Right cardiac atrium (tissue), 5 donors: Measurements from ENCODE around the gene OR10P1. TPM values are rescaled to one million over a fixed set of nuclear protein-coding genes. Genes with fewer than 3 reads are reported as not detected.
A peak's percentile ranks its signal among the peaks of the same experiment; 100 is the strongest.
"Not testable (repeated sequence)": the region's sequence is repeated elsewhere in the genome, so short reads cannot be mapped to it uniquely, and the experiment has no call there.

Source experiments
- ATAC-seq, 2 donors: fragments of 200-7000 bp; cut with Tn5 transposase; one replicate each; pipeline versions ENCODE4 v1.8.0 to v1.9.1; 2020; ENCODE audit warnings: moderate library complexity in 2 of 2, mild to moderate bottlenecking in 1 of 2
- DNase-seq, 3 donors: peaks; one replicate each; pipeline ENCODE4 v3.0.0-alpha.2; 2020
- H3K27ac ChIP-seq: one replicate; pipeline ENCODE4 v1.5.1; 2013; ENCODE audit warnings: mild to moderate bottlenecking, low read length, control low read depth, moderate library complexity
- H3K27me3 ChIP-seq: one replicate; pipeline ENCODE4 v1.6.1; 2013; ENCODE audit not compliant: control insufficient read depth, insufficient read depth
- H3K4me1 ChIP-seq: one replicate; pipeline ENCODE4 v1.6.1; 2013; ENCODE audit warnings: low read length; ENCODE audit not compliant: control insufficient read depth, insufficient read depth
- H3K4me3 ChIP-seq: one replicate; pipeline ENCODE4 v1.5.1; 2013; ENCODE audit warnings: low read length, control low read depth
- H3K9me3 ChIP-seq: one replicate; pipeline ENCODE4 v1.6.1; 2013; ENCODE audit warnings: low read length; ENCODE audit not compliant: control insufficient read depth
- WGBS: extraction: QIAGEN DNeasy Blood & Tissue Kit; methylation state at CpG from one replicate; pipeline ENCODE4 v1.1.7; 2013; 5-methylcytosine and 5-hydroxymethylcytosine counted together
- intact Hi-C, 4 donors: fragments of 100-400 bp; cut with DNase I; formaldehyde crosslinking; loops; one replicate each; pipeline versions ENCODE4 v1.11.0 to v1.14.0; 2022 to 2023
- long read RNA-seq, 4 donors: library from polyadenylated mRNA; unstranded; transcript quantifications; one replicate each; pipeline ENCODE4 v2.0.0, GENCODE V29; 2020 to 2021
- polyA plus RNA-seq: library from polyadenylated mRNA; stranded (reverse); fragments of 200-250 nt; gene quantifications from one replicate; pipeline ENCODE4 v1.2.3, GENCODE V29; 2013
- total RNA-seq, 4 donors: library from RNA; stranded (reverse); fragmentation: NEBNext Ultra II Directional; extraction: Animal tissue kit (Norgen Biotek cat#: 25700); gene quantifications; one replicate each; pipeline ENCODE4 v1.2.1, GENCODE V29; 2021
- donor health status: healthy with polysubstance abuse.
- donor health status: DM: no; HTN: yes; CAD: no.
- donor health status: DM: no; HTN: no; CAD: no.
- donor health status: DM: no; HTN: yes; CAD: no; lungs with severe emphysema.
- donor health status: DM: yes; HTN: yes; CAD: no.

The OR10P1 gene, protein sequence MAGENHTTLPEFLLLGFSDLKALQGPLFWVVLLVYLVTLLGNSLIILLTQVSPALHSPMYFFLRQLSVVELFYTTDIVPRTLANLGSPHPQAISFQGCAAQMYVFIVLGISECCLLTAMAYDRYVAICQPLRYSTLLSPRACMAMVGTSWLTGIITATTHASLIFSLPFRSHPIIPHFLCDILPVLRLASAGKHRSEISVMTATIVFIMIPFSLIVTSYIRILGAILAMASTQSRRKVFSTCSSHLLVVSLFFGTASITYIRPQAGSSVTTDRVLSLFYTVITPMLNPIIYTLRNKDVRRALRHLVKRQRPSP
- total RNA-seq (1 to 10 TPM; 1.3 to 2.9 (median 1.4) TPM), polyA plus RNA-seq (1.6 TPM)
- long read RNA-seq, donor 1, partial matches to known transcripts = 0 of 3 reads
- long read RNA-seq, donor 1, other reads (novel, unspliced or antisense) = 3 of 3 reads
- long read RNA-seq, donor 2, partial matches to known transcripts = 0 of 2 reads
- long read RNA-seq, donor 2, other reads (novel, unspliced or antisense) = 2 of 2 reads
- long read RNA-seq, donor 3, partial matches to known transcripts = 0 of 1 reads
- long read RNA-seq, donor 3, other reads (novel, unspliced or antisense) = 1 of 1 reads
- long read RNA-seq, donor 4 = 0 reads

GRCh38 chr12:55636853-55637252 is at the start of gene OR10P1:
Gene OR10P1 (plus strand): TSS chr12:55636892. CDS start chr12:55636892, 0 bp downstream.
- no peaks in the 10 kb centered on the region for H3K9me3 ChIP-seq
- peak within 1 kb of the TSS; percentile 92 for H3K27ac ChIP-seq
- H3K4me3 ChIP-seq = no peak within 1 kb of the TSS
- peaks cover 4% of the 10 kb centered on the region for H3K4me1 ChIP-seq
- WGBS = 87% methylated on average over 6 of the region's 6 CpGs
- intact Hi-C loops = no loop called here
- H3K27me3 ChIP-seq = no peaks in the 10 kb centered on the region
- DNase-seq (no peak), ATAC-seq (no peak)

DNA sequence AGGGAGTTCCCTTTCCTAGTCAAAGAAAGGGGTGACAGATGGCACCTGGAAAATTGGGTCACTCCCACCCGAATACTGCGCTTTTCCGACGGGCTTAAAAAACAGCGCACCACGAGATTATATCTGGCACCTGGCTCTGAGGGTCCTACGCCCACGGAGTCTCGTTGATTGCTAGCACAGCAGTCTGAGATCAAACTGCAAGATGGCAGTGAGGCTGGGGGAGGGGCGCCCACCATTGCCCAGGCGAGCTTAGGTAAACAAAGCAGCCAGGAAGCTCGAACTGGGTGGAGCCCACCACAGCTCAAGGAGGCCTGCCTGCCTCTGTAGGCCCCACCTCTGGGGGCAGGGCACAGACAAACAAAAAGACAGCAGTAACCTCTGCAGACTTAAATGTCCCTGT is 46.5 kb upstream of the OR10P1 start:
- H3K9me3 ChIP-seq, DNase-seq, intact Hi-C loops, H3K27me3 ChIP-seq, ATAC-seq, H3K4me1 ChIP-seq, H3K27ac ChIP-seq, H3K4me3 ChIP-seq: not testable (repeated sequence)
- 56% methylated on average over 12 of the region's 12 CpGs for WGBS

- Histone ChIP-seq H3K4me1 (no peaks in the 10 kb centered on the region), H3K4me3 (no peak overlapping the region), H3K9me3 (no peaks in the 10 kb centered on the region), H3K27me3 (no peaks in the 10 kb centered on the region), H3K27ac (no peak overlapping the region)
- intact Hi-C loops = no loop called here
- ATAC-seq = no peak
- no peak for DNase-seq
- WGBS = 61% methylated on average over 8 of the region's 8 CpGs
These were observed 28.7 kb upstream of the OR10P1 start for GRCh38 chr12:55607821-55608594.

GRCh38 chr12:55610598-55610997 is 26.1 kb upstream of the OR10P1 start:
- intact Hi-C loops = loop anchor here in 1 of 4 donors (10.0 kb wide), 1 partner anchor 426 kb away; no protein-coding TSS in a partner anchor
- Histone ChIP-seq H3K9me3 (no peaks in the 10 kb centered on the region), H3K27me3 (no peaks in the 10 kb centered on the region), H3K4me1 (no peaks in the 10 kb centered on the region), H3K4me3 (no peak overlapping the region), H3K27ac (no peak overlapping the region)
- DNase-seq (no peak), ATAC-seq (no peak)
- WGBS = 92% methylated on average over 1 of the region's 1 CpG

- Histone ChIP-seq H3K4me3 (no peak overlapping the region), H3K4me1 (no peaks in the 10 kb centered on the region), H3K27me3 (no peaks in the 10 kb centered on the region), H3K27ac (no peak overlapping the region), H3K9me3 (no peaks in the 10 kb centered on the region)
- ATAC-seq (no peak), DNase-seq (no peak)
- WGBS = 67% methylated on average over 2 of the region's 2 CpGs
- intact Hi-C loops = loop anchor here in 1 of 4 donors (10.0 kb wide), 1 partner anchor 428 kb away; no protein-coding TSS in a partner anchor
These were observed 24.0 kb upstream of the OR10P1 start for GRCh38 chr12:55612646-55613045.

DNA sequence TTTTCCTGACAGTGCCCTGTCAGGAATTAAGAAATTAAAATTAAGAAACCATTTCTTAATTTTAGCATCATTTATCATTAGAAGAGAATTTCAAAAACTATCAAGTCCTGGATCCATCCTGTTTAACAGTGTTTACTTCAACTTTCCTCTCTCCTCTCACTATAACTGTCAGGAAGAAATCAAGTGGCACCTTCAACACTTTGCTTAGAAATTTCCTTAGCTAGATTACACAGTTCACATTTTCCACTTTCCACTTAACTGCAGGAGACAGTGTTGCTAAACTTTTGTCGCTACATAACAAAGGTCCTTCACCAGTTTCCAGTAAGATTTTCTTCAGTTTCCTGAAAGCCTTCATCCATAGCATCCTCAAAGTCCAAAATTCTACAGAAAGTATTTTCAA is 21.9 kb upstream of the OR10P1 start:
- 89% methylated on average over 1 of the region's 1 CpG for WGBS
- Histone ChIP-seq H3K4me1 (no peaks in the 10 kb centered on the region), H3K27ac (no peak overlapping the region), H3K27me3 (no peaks in the 10 kb centered on the region), H3K4me3 (no peak overlapping the region), H3K9me3 (no peaks in the 10 kb centered on the region)
- no peak for ATAC-seq
- DNase-seq = no peak
- intact Hi-C loops = loop anchor here (5.0 to 10.0 kb wide), 4 partner anchors 417 to 430 kb away; no protein-coding TSS in a partner anchor

DNA sequence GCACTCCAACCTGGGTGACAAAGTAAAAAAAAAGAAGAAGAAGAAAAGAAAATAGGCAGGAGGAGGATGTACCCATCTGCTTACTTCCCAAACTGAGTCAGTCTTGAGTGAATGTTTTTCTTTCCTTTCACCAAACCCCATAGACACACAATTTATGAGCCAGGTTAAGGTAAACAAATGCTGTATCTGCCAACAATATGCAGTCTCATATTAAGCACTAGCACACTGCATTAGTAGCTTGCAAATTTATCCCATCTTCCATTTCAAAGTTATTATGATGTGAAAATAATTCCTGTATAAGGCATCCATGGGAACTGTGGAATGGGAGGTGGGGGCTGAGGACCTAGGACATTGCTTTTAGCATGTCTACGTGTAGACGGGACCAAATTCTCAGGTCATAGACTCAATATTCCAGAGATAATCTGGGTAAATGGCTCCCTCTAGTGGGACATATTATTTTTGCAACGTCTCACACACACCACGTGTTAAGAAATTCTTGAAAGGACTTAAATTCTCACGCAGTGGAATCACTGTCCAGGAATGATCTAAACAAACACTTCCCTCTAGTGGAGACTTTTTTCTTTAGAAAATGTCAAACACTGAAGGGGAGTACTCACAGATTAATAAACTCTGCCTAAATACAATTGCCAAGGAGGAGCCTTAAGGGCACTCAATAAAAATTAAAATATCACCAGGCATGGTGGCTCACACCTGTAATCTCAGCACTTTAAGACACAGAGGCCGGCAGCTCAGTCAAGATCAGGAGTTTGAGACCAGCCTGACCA is 17.1 kb upstream of the OR10P1 start:
- Histone ChIP-seq H3K27ac (no peak overlapping the region), H3K9me3 (no peaks in the 10 kb centered on the region), H3K4me3 (no peak overlapping the region), H3K4me1 (no peaks in the 10 kb centered on the region), H3K27me3 (no peaks in the 10 kb centered on the region)
- peak; percentile 85 to 89 for ATAC-seq
- intact Hi-C loops = loop anchor here (5.0 to 10.0 kb wide), 4 partner anchors 422 to 435 kb away; no protein-coding TSS in a partner anchor
- 5% methylated on average over 6 of the region's 6 CpGs for WGBS
- no peak for DNase-seq

DNA sequence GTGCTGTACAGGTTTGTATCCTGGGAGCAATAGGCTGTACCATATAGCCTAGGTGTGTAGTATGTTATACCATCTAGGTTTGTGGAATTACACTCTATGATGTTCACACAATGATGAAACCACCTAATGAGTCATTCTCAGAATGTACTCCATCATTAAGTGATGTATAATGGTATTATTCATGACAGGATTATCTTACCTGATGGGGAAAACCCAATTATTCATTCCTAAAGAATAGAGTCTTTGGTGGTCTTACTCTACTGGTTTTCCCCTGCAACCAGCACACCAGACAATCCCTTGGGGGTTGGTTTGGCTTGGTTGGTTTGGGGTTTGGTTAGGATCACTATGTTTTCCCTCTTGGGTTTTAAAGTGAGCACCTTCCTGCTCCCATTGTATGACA is 12.6 kb upstream of the OR10P1 start:
- DNase-seq (no peak), ATAC-seq (no peak)
- intact Hi-C loops = no loop called here

GRCh38 chr12:55626154-55626553 is 10.5 kb upstream of the OR10P1 start:
- H3K4me3 ChIP-seq = no peak overlapping the region
- no peaks in the 10 kb centered on the region for H3K9me3 ChIP-seq
- peak overlapping the region; percentile 83 for H3K27ac ChIP-seq
- no peaks in the 10 kb centered on the region for H3K4me1 ChIP-seq
- WGBS = 57% methylated on average over 4 of the region's 4 CpGs
- intact Hi-C loops = no loop called here
- peak; percentile 42 to 57 for ATAC-seq
- no peak for DNase-seq
- H3K27me3 ChIP-seq = no peaks in the 10 kb centered on the region

More for the DNA sequence above, 12.6 kb upstream of the OR10P1 start:
- Histone ChIP-seq H3K27ac (no peak overlapping the region), H3K4me3 (no peak overlapping the region), H3K4me1 (no peaks in the 10 kb centered on the region), H3K9me3 (no peaks in the 10 kb centered on the region), H3K27me3 (no peaks in the 10 kb centered on the region)

- WGBS = 77% methylated on average over 3 of the region's 3 CpGs
- DNase-seq = no peak
- H3K4me1 ChIP-seq = no peaks in the 10 kb centered on the region
- no peak for ATAC-seq
- no peaks in the 10 kb centered on the region for H3K27me3 ChIP-seq
- H3K9me3 ChIP-seq = no peaks in the 10 kb centered on the region
- intact Hi-C loops = no loop called here
- no peak overlapping the region for H3K4me3 ChIP-seq
- H3K27ac ChIP-seq = peak overlapping the region; percentile 27
These were observed 7.4 kb upstream of the OR10P1 start for GRCh38 chr12:55629058-55629841.
